ENCODE measurements around the gene VAMP2.

Gene VAMP2

DNA sequence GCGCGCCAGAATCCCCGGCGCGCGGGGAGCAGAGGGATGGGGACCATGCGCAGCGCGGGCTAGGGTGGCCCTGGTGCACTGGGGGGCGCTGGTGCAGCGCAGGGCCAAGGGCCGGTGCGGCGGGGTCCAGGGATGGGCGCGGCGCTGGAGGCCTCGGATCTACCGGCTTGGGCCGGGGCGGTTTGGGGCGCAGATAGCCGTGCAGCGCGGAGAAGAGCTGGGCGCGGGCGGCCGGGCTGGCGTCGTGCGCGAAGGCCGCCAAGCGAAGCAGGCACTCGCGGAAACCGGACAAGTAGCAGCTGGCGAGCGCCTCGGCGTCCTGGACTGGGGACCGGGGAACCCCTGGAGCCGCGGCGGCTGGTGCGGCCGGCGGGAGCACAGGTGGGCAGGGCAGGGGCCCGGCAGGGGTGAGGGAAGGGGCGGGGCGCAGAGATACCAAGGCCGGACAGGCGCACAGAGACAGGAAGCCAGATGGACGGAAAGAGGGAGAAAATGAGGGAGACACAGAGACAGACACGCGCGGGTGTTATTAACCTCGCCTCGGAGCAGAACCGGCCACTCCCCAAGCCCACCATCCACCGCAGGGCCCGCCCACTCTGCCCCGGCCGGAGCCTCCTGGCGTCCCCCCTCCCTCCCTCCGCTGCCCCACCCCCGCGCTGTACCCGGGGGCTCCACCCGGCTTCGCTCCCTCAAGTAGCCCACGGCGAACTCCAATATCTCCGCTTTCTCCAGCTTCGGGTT lies 40.9 kb downstream of the VAMP2 start:
- H3K9ac ChIP-seq (ENCODE audit: low read length), result peak overlapping the region; percentile 35; the same call in 1 of the 2 replicates

DNA sequence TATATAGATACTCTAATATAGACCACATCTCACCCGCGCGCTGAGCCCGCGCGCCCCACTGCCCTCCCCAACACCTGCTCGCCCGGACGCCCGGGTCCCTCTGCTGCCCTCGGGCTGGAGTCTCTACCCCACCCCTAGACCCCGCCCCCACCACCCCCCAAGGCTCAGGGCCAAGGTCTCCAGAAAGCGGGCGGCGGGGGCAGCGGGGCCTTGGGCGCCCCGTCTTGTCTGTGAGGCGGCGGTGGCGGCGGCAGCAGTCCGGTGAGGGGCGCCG lies 41.4 kb downstream of the VAMP2 start:
- H3K36me3 ChIP-seq (ENCODE audit: insufficient read depth, low read length), result no peaks in the 10 kb centered on the region
- peak overlapping the region; percentile 98 for H3K4me3 ChIP-seq (ENCODE audit: low read depth, low read length, poor library complexity, severe bottlenecking)
- H3K27me3 ChIP-seq (ENCODE audit: insufficient read depth, low read length), result peaks cover 13% of the 10 kb centered on the region
- no peak overlapping the region for H2AFZ ChIP-seq (ENCODE audit: low read length)
- H3K79me2 ChIP-seq (ENCODE audit: insufficient read depth, low read length), result no peaks in the 10 kb centered on the region
- H3K9ac ChIP-seq (ENCODE audit: low read length), result no peak overlapping the region; the same call in 1 of the 2 replicates
- H4K20me1 ChIP-seq (ENCODE audit: insufficient read depth, low read length), result no peaks in the 10 kb centered on the region
- H3K4me2 ChIP-seq (ENCODE audit: low read length), result peak overlapping the region; percentile 88
- H3F3A ChIP-seq (ENCODE audit: insufficient read depth, low read length), result peaks cover 6% of the 10 kb centered on the region; the same call in 1 of the 2 replicates
- H3K9me2 ChIP-seq (ENCODE audit: low read depth, low read length), result no peaks in the 10 kb centered on the region
- H3K27ac ChIP-seq (ENCODE audit: low read depth, low read length, poor library complexity, severe bottlenecking), result no peak overlapping the region
- H3K9me3 ChIP-seq (ENCODE audit: low read length), result no peaks in the 10 kb centered on the region
- no peak for TF ChIP-seq EZH2 (IDR thresholded peaks at IDR 0.05; ENCODE audit: borderline replicate concordance, low read length)
- TF ChIP-seq, protein P1, sequence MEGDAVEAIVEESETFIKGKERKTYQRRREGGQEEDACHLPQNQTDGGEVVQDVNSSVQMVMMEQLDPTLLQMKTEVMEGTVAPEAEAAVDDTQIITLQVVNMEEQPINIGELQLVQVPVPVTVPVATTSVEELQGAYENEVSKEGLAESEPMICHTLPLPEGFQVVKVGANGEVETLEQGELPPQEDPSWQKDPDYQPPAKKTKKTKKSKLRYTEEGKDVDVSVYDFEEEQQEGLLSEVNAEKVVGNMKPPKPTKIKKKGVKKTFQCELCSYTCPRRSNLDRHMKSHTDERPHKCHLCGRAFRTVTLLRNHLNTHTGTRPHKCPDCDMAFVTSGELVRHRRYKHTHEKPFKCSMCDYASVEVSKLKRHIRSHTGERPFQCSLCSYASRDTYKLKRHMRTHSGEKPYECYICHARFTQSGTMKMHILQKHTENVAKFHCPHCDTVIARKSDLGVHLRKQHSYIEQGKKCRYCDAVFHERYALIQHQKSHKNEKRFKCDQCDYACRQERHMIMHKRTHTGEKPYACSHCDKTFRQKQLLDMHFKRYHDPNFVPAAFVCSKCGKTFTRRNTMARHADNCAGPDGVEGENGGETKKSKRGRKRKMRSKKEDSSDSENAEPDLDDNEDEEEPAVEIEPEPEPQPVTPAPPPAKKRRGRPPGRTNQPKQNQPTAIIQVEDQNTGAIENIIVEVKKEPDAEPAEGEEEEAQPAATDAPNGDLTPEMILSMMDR (IDR thresholded peaks at IDR 0.05; ENCODE audit: low read length), result no peak
- H3K4me1 ChIP-seq (ENCODE audit: insufficient read depth, low read length, severe bottlenecking), result peaks cover 63% of the 10 kb centered on the region

More for the DNA sequence above, 40.9 kb downstream of the VAMP2 start:
- Histone ChIP-seq H3F3A (ENCODE audit: insufficient read depth, low read length) (peaks cover 9% of the 10 kb centered on the region), H3K27me3 (ENCODE audit: insufficient read depth, low read length) (peaks cover 13% of the 10 kb centered on the region), H3K27ac (ENCODE audit: low read depth, low read length, poor library complexity, severe bottlenecking) (no peak overlapping the region), H3K79me2 (ENCODE audit: insufficient read depth, low read length) (no peaks in the 10 kb centered on the region), H3K4me2 (ENCODE audit: low read length) (peak overlapping the region; percentile 88), H2AFZ (ENCODE audit: low read length) (no peak overlapping the region), H3K4me1 (ENCODE audit: insufficient read depth, low read length, severe bottlenecking) (peaks cover 66% of the 10 kb centered on the region), H3K36me3 (ENCODE audit: insufficient read depth, low read length) (no peaks in the 10 kb centered on the region), H3K4me3 (ENCODE audit: low read depth, low read length, poor library complexity, severe bottlenecking) (peak overlapping the region; percentile 98), H3K9me2 (ENCODE audit: low read depth, low read length) (no peaks in the 10 kb centered on the region), H4K20me1 (ENCODE audit: insufficient read depth, low read length) (no peaks in the 10 kb centered on the region), H3K9me3 (ENCODE audit: low read length) (no peaks in the 10 kb centered on the region)
- TF ChIP-seq EZH2 (IDR thresholded peaks at IDR 0.05; ENCODE audit: borderline replicate concordance, low read length), result no peak
- TF ChIP-seq, protein P1 (IDR thresholded peaks at IDR 0.05; ENCODE audit: low read length), result peak; percentile 67

DNA sequence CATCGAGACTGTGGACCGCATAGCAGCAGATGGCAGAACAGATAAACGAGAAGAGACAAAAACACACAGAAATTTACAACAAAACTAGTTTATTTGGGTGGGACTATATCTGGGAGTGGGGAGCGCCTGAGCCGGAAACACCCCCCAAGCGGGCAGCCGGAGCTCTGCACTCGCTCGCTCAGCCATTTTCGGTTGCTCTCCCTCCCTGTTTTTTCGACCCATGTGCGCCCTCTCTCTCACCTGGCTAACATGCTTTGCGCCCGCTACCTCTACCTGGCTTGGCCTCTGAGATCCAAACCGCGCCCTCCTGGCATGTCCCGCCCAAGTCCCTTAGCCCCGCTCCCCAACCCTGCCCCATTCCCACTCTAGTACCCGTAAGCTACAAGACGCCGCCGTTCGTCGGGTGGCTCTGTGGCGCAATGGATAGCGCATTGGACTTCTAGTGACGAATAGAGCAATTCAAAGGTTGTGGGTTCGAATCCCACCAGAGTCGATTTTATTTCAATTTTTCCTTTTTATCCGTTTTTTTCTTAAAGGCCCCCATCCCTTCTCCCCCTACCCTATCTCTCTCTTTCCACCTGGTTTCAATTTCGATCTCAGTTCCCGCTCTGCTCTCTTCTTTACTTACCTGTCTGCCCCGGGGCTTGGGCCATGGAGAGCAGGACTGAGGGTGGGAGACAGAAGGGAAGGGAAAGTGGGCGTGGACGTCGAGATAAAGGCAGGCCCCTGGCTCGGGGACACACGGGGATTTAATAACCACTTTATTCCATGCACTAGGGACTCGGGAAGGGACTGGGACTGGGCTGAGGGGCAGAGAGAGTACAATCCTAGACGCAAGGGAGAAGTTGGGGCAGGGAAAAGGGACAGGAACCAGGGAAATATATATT lies 42.0 kb downstream of the VAMP2 start:
- H3K79me2 ChIP-seq (ENCODE audit: insufficient read depth, low read length), result no peaks in the 10 kb centered on the region
- peak overlapping the region; percentile 23 for H3K9ac ChIP-seq (ENCODE audit: low read length)
- no peaks in the 10 kb centered on the region for H3K36me3 ChIP-seq (ENCODE audit: insufficient read depth, low read length)
- H3K9me3 ChIP-seq (ENCODE audit: low read length), result no peaks in the 10 kb centered on the region
- no peaks in the 10 kb centered on the region for H3K9me2 ChIP-seq (ENCODE audit: low read depth, low read length)
- H3K27me3 ChIP-seq (ENCODE audit: insufficient read depth, low read length), result peaks cover 13% of the 10 kb centered on the region
- peaks cover 63% of the 10 kb centered on the region for H3K4me1 ChIP-seq (ENCODE audit: insufficient read depth, low read length, severe bottlenecking)
- H4K20me1 ChIP-seq (ENCODE audit: insufficient read depth, low read length), result no peaks in the 10 kb centered on the region
- peak overlapping the region; percentile 88 for H3K4me2 ChIP-seq (ENCODE audit: low read length)
- no peak for TF ChIP-seq EZH2 (IDR thresholded peaks at IDR 0.05; ENCODE audit: borderline replicate concordance, low read length)
- TF ChIP-seq, protein P1 (IDR thresholded peaks at IDR 0.05; ENCODE audit: low read length), result peak; percentile 46
- peaks cover 6% of the 10 kb centered on the region; the same call in 1 of the 2 replicates for H3F3A ChIP-seq (ENCODE audit: insufficient read depth, low read length)
- peak overlapping the region; percentile 98 for H3K4me3 ChIP-seq (ENCODE audit: low read depth, low read length, poor library complexity, severe bottlenecking)
- no peak overlapping the region for H2AFZ ChIP-seq (ENCODE audit: low read length)
- H3K27ac ChIP-seq (ENCODE audit: low read depth, low read length, poor library complexity, severe bottlenecking), result peak overlapping the region; percentile 35
